GM19328 (cell line): Measurements from ENCODE around the gene CLGN.

Experiments used
- ATAC-seq: cut with Tn5 transposase; IDR thresholded peaks from one replicate; pipeline ENCODE4 v1.9.1; 2021; ENCODE audit warnings: mild to moderate bottlenecking, moderate library complexity; ENCODE audit not compliant: unreplicated experiment

The CLGN gene

DNA sequence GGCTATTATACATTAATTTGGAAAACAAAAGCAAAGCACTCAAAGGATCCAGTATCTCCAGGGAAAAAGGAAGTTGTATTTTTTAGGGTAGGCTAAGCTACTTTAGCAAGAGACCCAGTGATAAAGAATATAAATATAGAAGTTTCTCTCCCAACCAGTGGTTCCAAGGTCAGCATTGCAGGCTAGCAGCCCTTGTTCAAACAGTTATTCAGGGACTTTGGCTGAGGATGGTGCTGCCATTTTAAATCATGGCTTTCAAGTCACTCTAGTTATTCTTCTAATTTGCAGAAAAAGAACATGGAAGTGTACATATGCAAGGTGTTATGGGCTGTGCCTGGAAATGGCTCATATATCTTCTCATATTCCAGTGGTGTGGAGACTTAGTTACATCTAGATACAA is 44.7 kb downstream of the CLGN start:
- ATAC-seq: no peak

DNA sequence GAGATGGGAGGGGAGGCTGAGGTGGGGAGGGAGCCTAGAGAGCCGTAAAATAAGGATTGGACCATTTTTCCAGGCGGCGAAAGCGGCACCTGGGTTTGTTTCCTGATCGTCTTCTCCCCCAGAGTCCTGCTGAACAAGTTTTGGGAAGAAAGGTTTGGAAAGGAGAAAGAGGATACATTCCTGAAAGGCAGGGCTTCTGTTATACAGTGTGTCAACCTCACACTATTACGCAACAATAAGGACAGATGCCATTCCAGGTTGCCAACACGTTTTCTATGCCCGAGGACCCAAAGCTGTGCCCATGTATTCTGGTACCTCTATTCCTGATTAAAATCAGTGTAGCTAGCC is 53.3 kb downstream of the CLGN start:
- no peak for ATAC-seq

GRCh38 chr4:140373328-140374129 is 53.9 kb downstream of the CLGN start, which contains the start of gene SCOC:
Gene SCOC, plus strand, starts transcription at chr4:140373646. Its CDS starts 5,525 bp downstream, at chr4:140379171.
- peak; percentile 96 for ATAC-seq

GRCh38 chr4:140372751-140373327 is 54.6 kb downstream of the CLGN start:
- ATAC-seq: peak; percentile 56

- ATAC-seq: no peak
These were observed 58.8 kb downstream of the CLGN start for GRCh38 chr4:140368686-140369085.

DNA sequence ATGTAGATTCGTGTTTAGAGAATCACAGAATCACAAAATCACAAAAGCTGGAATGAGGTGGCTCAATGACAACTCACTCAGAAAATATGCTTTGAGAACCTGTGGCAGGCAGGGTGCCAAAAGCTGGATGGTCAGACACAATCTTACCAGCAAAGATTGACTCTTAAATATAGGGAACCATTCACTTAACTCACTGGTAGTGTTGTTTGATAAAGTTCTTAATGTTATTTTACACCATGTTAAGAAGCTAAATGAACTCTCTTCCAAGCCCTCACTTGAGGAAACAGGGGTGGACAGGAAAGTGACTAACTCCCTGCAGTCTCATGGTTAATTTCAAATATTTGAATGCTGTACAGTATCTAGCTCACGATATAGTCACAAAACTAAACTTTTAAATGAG is 59.7 kb downstream of the CLGN start:
- ATAC-seq: no peak

DNA sequence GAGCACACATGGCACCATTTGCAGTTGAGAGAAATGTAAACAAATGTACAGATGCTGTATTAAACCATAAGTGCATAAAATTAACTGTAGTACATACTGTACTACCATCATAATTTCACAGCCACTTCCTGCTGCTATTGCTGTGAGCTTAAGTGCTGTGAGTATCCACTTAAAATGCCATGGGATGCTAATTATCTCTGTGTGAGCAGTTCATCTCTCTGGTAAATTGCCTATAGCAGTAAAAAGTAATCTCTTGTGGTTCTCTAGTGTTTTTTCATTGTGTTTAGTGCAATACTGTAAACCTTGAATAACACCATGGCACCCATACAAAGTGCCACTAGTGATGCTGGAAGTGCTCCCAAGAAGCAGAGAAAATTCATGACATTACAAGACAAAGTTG is 63.9 kb downstream of the CLGN start:
- ATAC-seq: no peak

DNA sequence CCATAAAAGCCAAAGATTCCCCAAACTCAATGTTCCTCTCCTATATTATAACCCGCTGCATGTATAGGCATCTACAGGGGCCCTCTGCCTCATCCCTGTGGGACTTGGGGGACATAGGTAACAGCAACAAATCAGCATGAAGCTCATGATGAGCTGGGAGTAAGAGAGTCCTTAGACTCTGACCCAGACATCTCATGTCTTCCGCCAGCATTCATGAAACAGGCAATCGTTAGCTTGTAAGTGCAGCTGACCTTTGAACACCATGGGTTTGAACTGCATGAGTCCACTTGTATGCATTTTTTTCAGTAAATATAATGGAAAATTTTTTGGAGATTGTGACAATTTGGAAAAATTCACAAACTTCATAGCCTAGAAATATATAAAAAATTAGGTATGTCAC is 64.4 kb downstream of the CLGN start:
- no peak for ATAC-seq

GRCh38 chr4:140361099-140361498 is 66.3 kb downstream of the CLGN start:
- ATAC-seq: no peak

DNA sequence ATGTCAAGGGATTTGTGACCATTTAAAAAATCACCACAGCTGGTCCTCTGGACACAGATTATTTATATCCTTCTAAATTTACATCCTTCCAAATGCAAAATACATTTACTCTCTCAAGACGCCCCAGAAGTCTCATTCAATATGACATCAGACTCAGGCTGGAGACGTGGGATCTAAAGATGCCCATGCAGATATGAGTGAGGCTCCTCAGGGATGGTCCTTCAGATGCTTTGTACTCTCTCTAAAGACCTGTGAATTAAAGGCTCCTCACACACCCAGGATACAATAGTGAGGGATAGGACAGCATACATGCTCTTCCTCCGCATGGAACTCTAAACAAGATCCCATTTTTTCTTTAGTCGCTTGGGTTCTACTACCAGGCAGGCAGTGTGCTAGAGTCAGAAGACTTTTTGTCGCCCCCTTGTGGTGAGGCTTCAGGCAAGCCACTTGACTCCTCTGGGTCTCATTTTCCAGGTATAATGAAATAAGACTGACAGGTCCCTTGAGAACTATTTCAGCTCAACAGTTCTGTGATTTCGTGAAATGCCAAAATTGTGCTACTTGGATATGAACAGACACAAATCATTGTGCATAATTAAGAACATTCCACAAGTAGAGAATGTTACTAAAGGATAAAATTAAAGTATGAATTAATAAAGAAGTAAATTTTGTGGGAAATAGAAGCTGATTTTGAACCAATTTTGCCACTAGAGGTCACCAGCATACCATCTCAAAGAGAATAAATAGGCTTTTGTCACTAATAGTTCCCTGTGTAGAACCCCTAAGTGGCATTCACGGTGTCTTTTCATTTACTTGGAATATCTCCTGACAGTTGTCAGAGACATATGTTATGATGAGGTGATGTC is 67.7 kb downstream of the CLGN start:
- ATAC-seq: peak; percentile 97

GRCh38 chr4:140358281-140358680 is 69.2 kb downstream of the CLGN start:
- ATAC-seq: no peak

GRCh38 chr4:140357868-140358267 is 69.6 kb downstream of the CLGN start:
- ATAC-seq: no peak

DNA sequence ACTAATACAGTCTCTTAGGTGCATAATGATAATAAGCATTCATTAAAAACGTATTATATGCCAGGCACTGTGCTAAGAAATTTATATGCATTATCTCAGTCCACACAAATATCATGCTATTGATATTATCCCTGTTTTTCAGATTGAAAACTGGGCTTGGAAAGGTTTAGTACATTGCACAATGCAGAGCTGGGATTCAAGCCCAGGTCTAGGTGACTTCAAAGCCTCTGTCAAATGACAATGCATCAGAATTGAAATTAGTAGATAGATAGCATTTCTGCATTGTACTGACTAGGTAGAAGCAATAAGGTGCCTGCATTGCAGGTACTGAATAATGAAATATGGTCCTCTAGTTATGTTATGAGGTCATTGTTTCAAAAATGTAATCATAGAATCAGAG is 72.2 kb downstream of the CLGN start:
- ATAC-seq: no peak

DNA sequence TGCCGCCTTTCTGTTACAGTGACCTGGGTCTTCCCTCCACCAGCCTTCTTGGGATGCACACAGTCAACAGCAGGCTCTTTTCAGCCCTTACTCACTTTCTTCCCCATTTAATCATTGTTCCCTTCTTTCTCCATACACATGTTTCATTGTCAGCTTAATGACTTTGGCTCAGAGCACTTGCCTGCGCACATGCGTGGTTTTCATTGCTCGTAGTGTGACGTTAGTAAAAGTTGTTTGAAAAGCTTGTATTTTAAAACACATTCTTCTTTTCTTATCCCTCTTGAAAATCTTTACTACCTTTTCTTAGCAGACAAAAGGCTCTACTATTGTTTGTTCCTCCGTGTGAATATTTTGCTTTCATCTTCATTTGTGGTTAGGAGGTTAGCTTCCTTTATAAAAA is 73.7 kb downstream of the CLGN start:
- ATAC-seq: no peak

DNA sequence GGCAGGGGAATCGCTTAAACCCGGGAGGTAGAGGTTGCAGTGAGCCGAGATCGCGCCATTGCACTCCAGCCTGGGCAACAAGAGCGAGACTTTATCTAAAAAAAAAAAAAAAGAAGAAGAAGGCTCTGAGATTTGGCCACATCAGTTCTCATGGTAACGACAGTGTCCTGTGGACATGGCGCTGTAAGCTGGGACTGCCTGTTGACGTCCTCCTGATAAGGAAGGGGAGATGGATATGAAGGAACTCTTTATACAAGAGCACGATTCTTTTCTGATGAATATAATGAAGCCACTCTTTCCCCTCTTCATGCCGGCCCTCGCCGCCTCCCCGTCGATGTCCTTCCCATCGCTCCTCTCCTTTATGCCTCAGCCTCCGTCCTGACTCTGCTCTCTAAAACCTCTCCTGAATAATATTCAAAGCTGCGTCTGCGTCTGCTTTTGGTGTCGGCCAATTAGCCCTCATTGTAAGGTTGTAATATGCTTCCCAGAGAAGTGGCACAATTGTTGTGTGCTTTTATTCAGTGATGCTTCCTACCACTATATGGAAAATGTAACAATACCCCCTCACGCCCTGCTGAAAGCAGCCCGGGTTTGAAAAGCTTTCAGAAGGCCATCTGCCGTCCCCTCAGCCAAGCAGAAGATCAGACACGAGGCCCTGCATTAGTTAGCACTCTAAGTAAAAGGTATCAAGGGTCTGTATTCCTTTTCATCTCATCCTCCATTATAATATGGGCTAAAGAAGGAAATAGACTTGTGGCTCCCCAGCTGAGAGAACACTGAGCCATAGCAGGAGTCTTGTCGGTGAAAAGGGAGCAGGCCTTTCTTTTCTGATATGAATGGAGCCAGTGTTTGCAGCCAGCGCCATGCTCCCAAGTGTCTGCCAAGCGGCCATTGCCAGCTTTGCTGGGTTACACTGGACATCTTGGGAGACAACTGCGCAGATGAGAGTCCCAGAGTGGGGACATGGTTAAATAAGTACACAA is 76.1 kb downstream of the CLGN start:
- ATAC-seq: no peak

GRCh38 chr4:140349816-140350215 is 77.6 kb downstream of the CLGN start:
- no peak for ATAC-seq

DNA sequence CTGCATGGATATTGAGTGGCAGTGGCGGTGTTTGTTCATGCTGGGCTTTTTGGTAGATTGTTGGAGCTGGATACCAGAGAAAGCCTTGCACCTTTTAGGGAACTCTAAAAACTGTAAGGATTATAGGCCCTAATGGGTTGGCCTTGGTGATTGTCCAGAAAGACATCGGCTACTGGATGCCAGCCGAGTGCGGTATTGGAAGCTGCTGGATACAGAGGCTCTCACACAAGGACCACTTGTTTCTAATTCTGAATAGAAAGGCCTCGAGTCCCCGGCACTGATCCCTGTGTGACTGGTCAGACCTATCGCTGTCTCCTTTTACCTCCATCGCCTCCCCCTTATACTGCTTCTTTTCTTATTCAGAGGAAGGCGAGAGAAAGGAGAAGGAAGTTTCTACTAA is 81.3 kb downstream of the CLGN start:
- no peak for ATAC-seq

- ATAC-seq: no peak
These were observed 82.8 kb downstream of the CLGN start for GRCh38 chr4:140344621-140345020.

DNA sequence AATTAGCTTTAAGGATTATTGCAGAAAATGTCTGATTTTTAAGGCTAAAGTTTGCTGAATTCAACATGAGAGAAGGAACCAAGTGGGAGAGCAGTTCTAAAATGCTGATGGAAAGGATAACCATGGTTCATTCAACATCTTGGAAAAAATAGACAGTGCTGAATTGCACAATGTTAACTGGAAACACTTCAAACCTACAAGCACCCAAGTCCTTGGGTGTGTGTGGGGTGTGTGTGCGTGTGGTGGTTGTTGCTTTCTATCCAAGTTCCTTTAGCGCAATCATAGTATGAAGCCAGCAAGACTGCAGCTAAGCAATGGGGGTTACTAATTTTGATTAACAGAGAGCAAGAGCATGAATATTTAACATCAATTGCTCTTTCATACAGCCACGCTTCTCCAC is 83.3 kb downstream of the CLGN start:
- no peak for ATAC-seq

DNA sequence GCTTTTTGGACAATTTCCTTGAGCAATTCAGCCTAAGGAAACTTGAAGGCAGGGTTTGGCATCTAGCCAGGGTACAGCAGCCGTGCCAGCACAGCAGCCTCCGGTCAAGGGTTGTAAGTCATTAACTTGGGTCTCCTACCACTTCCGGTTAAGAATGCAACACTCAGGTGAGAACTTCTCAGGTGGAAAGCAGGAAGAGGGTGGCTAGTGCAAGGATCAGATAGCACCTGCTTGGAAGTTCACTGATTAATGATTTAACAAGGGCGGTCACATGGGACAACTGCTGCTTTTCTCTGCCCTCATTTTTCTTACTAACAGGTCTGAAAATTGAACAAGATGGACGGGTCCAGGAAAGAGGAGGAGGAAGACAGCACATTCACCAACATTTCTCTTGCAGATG is 84.1 kb downstream of the CLGN start:
- no peak for ATAC-seq

DNA sequence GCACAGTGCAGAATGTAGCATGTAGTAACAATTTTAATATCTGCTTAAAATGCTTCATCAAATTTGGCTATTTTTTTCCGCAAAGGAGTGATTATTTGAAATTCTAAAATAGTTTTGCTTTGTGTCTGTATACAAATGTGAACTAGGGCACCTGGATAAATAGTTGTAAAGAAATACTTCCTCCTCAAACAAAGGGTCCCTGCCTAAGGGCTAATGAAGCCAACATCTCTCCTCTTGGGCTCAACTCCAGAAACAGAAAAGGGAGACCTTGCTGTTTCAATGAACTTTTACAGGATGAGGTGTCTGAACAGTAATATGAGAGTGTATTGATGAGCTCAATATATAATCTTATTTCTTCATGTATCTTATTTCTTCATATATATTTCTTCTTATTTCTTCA is 84.8 kb downstream of the CLGN start:
- ATAC-seq: no peak
